ENCODE results near the gene RTN4. TPM values are rescaled to one million over a fixed set of nuclear protein-coding genes. Genes with fewer than 3 reads are reported as not detected.
A peak's percentile ranks its signal among the peaks of the same experiment; 100 is the strongest.
"Not testable (repeated sequence)": the region's sequence is repeated elsewhere in the genome, so short reads cannot be mapped to it uniquely, and the experiment has no call there.

Gene RTN4
- total and polyA plus RNA-seq, 4 donors: 125 to 357 (median 237) TPM

DNA sequence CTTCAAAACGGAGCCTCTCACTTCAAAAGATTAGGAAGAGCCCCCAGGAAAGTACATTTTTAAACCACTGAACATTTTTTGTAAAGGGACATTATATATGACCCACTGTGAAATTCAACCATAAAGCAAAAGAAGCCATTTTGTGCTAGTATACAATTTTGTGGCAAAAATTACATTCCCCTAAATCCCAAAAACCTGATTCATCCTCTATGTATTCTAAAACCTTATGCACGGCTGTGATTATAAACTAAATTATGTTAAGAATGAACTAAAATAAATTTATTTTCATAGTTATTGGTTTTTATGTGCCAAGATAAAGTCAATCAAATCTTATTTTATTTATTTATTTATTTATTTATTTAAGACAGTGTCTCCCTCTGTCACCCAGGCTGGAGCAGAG lies 48.5 kb downstream of the RTN4 start:
- ATAC-seq (ENCODE audit: low FRiP score): no peak

DNA sequence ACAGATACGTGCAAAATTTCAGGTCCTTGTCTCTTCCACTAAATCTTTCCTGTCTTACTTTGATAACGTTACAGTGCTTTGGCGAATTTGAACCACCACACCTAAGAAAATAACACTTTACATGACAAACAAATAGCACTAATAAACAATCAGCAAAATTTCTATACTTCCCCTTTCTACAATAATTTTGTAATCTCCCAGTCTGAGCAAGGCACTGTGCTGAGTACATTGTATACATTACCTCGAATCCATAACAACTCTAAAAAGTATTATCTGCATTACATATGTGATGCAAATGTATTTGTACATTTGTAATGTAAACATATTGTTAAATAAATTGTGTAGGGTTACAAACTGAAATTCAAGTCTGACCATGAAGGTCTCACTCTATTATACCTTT lies 49.9 kb downstream of the RTN4 start:
- ATAC-seq (ENCODE audit: low FRiP score): no peak
- 58 to 62% methylated on average over 4 of the region's 4 CpGs for WGBS, 2 donors
- intact Hi-C loops (cut with DNase I): no loop called here

More for the DNA sequence above, 48.5 kb downstream of the RTN4 start:
- intact Hi-C loops (cut with DNase I): no loop called here
- H3K36me3 ChIP-seq (ENCODE audit: control insufficient read depth in 1 of 2, insufficient read depth in 2 of 2, low read length in 1 of 2): no peaks in the 10 kb centered on the region
- no peaks in the 10 kb centered on the region for H3K9me3 ChIP-seq (ENCODE audit: control insufficient read depth, low read length)
- H3K4me3 ChIP-seq (ENCODE audit: low read length in 2 of 2): no peak overlapping the region
- no peaks in the 10 kb centered on the region for H3K27me3 ChIP-seq (ENCODE audit: control insufficient read depth in 1 of 2, insufficient read depth in 2 of 2, low read length in 1 of 2)
- H3K4me1 ChIP-seq (ENCODE audit: control insufficient read depth in 1 of 2, insufficient read depth in 2 of 2, low read length in 2 of 2): peaks cover 4 to 5% of the 10 kb centered on the region in 2 donors
- 61 to 85% methylated on average over 2 of the region's 2 CpGs for WGBS, 2 donors
- H3K27ac ChIP-seq (ENCODE audit: low read depth in 1 of 2, low read length in 2 of 2): no peak overlapping the region
- no peak for DNase-seq

DNA sequence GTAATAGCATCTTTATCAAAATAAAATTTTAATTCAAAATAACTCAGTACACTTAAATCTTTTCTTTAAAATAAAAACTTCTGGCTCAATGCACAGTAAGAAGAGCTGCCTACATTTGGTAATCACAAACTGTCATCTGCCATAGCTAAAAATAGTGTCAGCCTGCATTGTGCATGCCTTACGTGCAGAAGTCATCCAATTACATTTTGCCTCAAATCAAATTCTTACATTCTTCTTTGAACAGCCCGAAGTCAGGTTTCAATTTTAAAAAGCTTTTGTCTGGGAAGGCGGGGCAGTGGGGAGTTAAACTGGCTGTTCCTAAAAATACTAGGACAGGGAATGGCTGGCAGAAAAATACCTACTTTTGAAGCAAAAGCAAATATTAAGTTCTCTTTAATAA lies 51.1 kb downstream of the RTN4 start:
- no peak overlapping the region for H3K27ac ChIP-seq (ENCODE audit: low read depth in 1 of 2, low read length in 2 of 2)
- peaks cover 2 to 7% of the 10 kb centered on the region in 2 donors for H3K4me1 ChIP-seq (ENCODE audit: control insufficient read depth in 1 of 2, insufficient read depth in 2 of 2, low read length in 2 of 2)
- no peaks in the 10 kb centered on the region for H3K36me3 ChIP-seq (ENCODE audit: control insufficient read depth in 1 of 2, insufficient read depth in 2 of 2, low read length in 1 of 2)
- 2 to 3% methylated on average over 3 of the region's 3 CpGs for WGBS, 2 donors
- ATAC-seq (ENCODE audit: low FRiP score) (no peak), DNase-seq (no peak)
- H3K9me3 ChIP-seq (ENCODE audit: control insufficient read depth, low read length): no peaks in the 10 kb centered on the region
- no peaks in the 10 kb centered on the region for H3K27me3 ChIP-seq (ENCODE audit: control insufficient read depth in 1 of 2, insufficient read depth in 2 of 2, low read length in 1 of 2)
- intact Hi-C loops (cut with DNase I): no loop called here
- peak overlapping the region in 1 of 2 donors; percentile 40 for H3K4me3 ChIP-seq (ENCODE audit: low read length in 2 of 2)

More for the DNA sequence above, 49.9 kb downstream of the RTN4 start:
- DNase-seq: no peak
- H3K4me3 ChIP-seq (ENCODE audit: low read length in 2 of 2): no peak overlapping the region
- no peaks in the 10 kb centered on the region for H3K27me3 ChIP-seq (ENCODE audit: control insufficient read depth in 1 of 2, insufficient read depth in 2 of 2, low read length in 1 of 2)
- H3K36me3 ChIP-seq (ENCODE audit: control insufficient read depth in 1 of 2, insufficient read depth in 2 of 2, low read length in 1 of 2): no peaks in the 10 kb centered on the region
- no peaks in the 10 kb centered on the region for H3K9me3 ChIP-seq (ENCODE audit: control insufficient read depth, low read length)
- no peak overlapping the region for H3K27ac ChIP-seq (ENCODE audit: low read depth in 1 of 2, low read length in 2 of 2)
- H3K4me1 ChIP-seq (ENCODE audit: control insufficient read depth in 1 of 2, insufficient read depth in 2 of 2, low read length in 2 of 2): peaks cover 4 to 8% of the 10 kb centered on the region in 2 donors

GRCh38 chr2:54997826-54998225 lies 52.4 kb downstream of the RTN4 start:
- 54 to 75% methylated on average over 1 of the region's 1 CpG for WGBS, 2 donors
- Histone ChIP-seq H3K4me3 (ENCODE audit: low read length in 2 of 2) (no peak overlapping the region), H3K4me1 (ENCODE audit: control insufficient read depth in 1 of 2, insufficient read depth in 2 of 2, low read length in 2 of 2) (peaks cover 0 to 6% of the 10 kb centered on the region in 2 donors), H3K9me3 (ENCODE audit: control insufficient read depth, low read length) (no peaks in the 10 kb centered on the region), H3K27me3 (ENCODE audit: control insufficient read depth in 1 of 2, insufficient read depth in 2 of 2, low read length in 1 of 2) (no peaks in the 10 kb centered on the region), H3K27ac (ENCODE audit: low read depth in 1 of 2, low read length in 2 of 2) (no peak overlapping the region), H3K36me3 (ENCODE audit: control insufficient read depth in 1 of 2, insufficient read depth in 2 of 2, low read length in 1 of 2) (no peaks in the 10 kb centered on the region)
- DNase-seq (no peak), ATAC-seq (ENCODE audit: low FRiP score) (no peak)
- intact Hi-C loops (cut with DNase I): no loop called here

DNA sequence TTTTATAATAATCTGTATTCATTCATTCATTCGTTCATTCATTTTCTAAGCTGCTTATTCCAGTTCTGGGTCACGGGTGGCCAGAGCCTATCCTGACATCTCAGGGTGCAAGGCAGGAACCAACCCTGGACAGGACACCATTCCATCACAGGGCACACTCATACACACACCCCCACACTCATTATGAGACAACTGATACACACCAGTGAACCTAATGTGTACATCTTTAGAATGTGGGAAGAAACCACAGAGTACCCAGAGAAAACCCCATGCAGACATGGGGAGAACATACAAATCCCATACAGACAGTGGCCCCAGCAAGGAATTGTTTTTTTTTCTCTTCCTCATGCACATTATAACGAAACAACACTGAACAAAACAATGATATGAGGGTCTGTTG lies 54.7 kb downstream of the RTN4 start:
- H3K4me1 ChIP-seq (ENCODE audit: control insufficient read depth in 1 of 2, insufficient read depth in 2 of 2, low read length in 2 of 2): peaks cover 0 to 4% of the 10 kb centered on the region in 2 donors
- DNase-seq (no peak), ATAC-seq (ENCODE audit: low FRiP score) (no peak)
- H3K36me3 ChIP-seq (ENCODE audit: control insufficient read depth in 1 of 2, insufficient read depth in 2 of 2, low read length in 1 of 2): no peaks in the 10 kb centered on the region
- WGBS, 2 donors: 87 to 91% methylated on average over 3 of the region's 3 CpGs
- no peaks in the 10 kb centered on the region for H3K27me3 ChIP-seq (ENCODE audit: control insufficient read depth in 1 of 2, insufficient read depth in 2 of 2, low read length in 1 of 2)
- intact Hi-C loops (cut with DNase I): no loop called here
- H3K9me3 ChIP-seq (ENCODE audit: control insufficient read depth, low read length): no peaks in the 10 kb centered on the region
- H3K4me3 ChIP-seq (ENCODE audit: low read length in 2 of 2): no peak overlapping the region
- H3K27ac ChIP-seq (ENCODE audit: low read depth in 1 of 2, low read length in 2 of 2): no peak overlapping the region

- H3K4me1 ChIP-seq (ENCODE audit: control insufficient read depth in 1 of 2, insufficient read depth in 2 of 2, low read length in 2 of 2); intact Hi-C loops (cut with DNase I); H3K9me3 ChIP-seq (ENCODE audit: control insufficient read depth, low read length); ATAC-seq (ENCODE audit: low FRiP score); H3K36me3 ChIP-seq (ENCODE audit: control insufficient read depth in 1 of 2, insufficient read depth in 2 of 2, low read length in 1 of 2); H3K27ac ChIP-seq (ENCODE audit: low read depth in 1 of 2, low read length in 2 of 2); H3K4me3 ChIP-seq (ENCODE audit: low read length in 2 of 2); H3K27me3 ChIP-seq (ENCODE audit: control insufficient read depth in 1 of 2, insufficient read depth in 2 of 2, low read length in 1 of 2): not testable (repeated sequence)
- peak in 1 of 2 donors; percentile 45 for DNase-seq
- WGBS, 2 donors: 95 to 96% methylated on average over 19 of the region's 19 CpGs
Observed at GRCh38 chr2:54990694-54991093, 59.6 kb downstream of the RTN4 start.

GRCh38 chr2:54988612-54989011 lies 61.6 kb downstream of the RTN4 start:
- 71 to 73% methylated on average over 3 of the region's 3 CpGs for WGBS, 2 donors
- intact Hi-C loops (cut with DNase I): no loop called here
- ATAC-seq (ENCODE audit: low FRiP score) (no peak), DNase-seq (no peak)
- H3K9me3 ChIP-seq (ENCODE audit: control insufficient read depth, low read length): no peaks in the 10 kb centered on the region
- peaks cover 2 to 3% of the 10 kb centered on the region in 2 donors for H3K4me1 ChIP-seq (ENCODE audit: control insufficient read depth in 1 of 2, insufficient read depth in 2 of 2, low read length in 2 of 2)
- H3K36me3 ChIP-seq (ENCODE audit: control insufficient read depth in 1 of 2, insufficient read depth in 2 of 2, low read length in 1 of 2): peaks cover 0 to 2% of the 10 kb centered on the region in 2 donors
- H3K27me3 ChIP-seq (ENCODE audit: control insufficient read depth in 1 of 2, insufficient read depth in 2 of 2, low read length in 1 of 2): no peaks in the 10 kb centered on the region
- no peak overlapping the region for H3K4me3 ChIP-seq (ENCODE audit: low read length in 2 of 2)
- no peak overlapping the region for H3K27ac ChIP-seq (ENCODE audit: low read depth in 1 of 2, low read length in 2 of 2)

GRCh38 chr2:54986264-54986663 lies 64.0 kb downstream of the RTN4 start:
- Histone ChIP-seq H3K36me3 (ENCODE audit: control insufficient read depth in 1 of 2, insufficient read depth in 2 of 2, low read length in 1 of 2) (peaks cover 0 to 2% of the 10 kb centered on the region in 2 donors), H3K4me1 (ENCODE audit: control insufficient read depth in 1 of 2, insufficient read depth in 2 of 2, low read length in 2 of 2) (peaks cover 3 to 6% of the 10 kb centered on the region in 2 donors)
- intact Hi-C loops (cut with DNase I): no loop called here

GRCh38 chr2:54984476-54984875 lies 65.8 kb downstream of the RTN4 start:
- no peak for ATAC-seq (ENCODE audit: low FRiP score)
- intact Hi-C loops (cut with DNase I): no loop called here
- Histone ChIP-seq H3K4me3 (ENCODE audit: low read length in 2 of 2) (no peak overlapping the region), H3K27me3 (ENCODE audit: control insufficient read depth in 1 of 2, insufficient read depth in 2 of 2, low read length in 1 of 2) (no peaks in the 10 kb centered on the region), H3K36me3 (ENCODE audit: control insufficient read depth in 1 of 2, insufficient read depth in 2 of 2, low read length in 1 of 2) (peaks cover 0 to 2% of the 10 kb centered on the region in 2 donors), H3K4me1 (ENCODE audit: control insufficient read depth in 1 of 2, insufficient read depth in 2 of 2, low read length in 2 of 2) (peaks cover 3 to 6% of the 10 kb centered on the region in 2 donors), H3K9me3 (ENCODE audit: control insufficient read depth, low read length) (no peaks in the 10 kb centered on the region), H3K27ac (ENCODE audit: low read depth in 1 of 2, low read length in 2 of 2) (no peak overlapping the region)
- no peak for DNase-seq

More at GRCh38 chr2:54986264-54986663, 64.0 kb downstream of the RTN4 start:
- H3K9me3 ChIP-seq (ENCODE audit: control insufficient read depth, low read length): no peaks in the 10 kb centered on the region
- H3K4me3 ChIP-seq (ENCODE audit: low read length in 2 of 2): no peak overlapping the region
- no peak overlapping the region for H3K27ac ChIP-seq (ENCODE audit: low read depth in 1 of 2, low read length in 2 of 2)
- DNase-seq (no peak), ATAC-seq (ENCODE audit: low FRiP score) (no peak)
- 40 to 43% methylated on average over 3 of the region's 3 CpGs for WGBS, 2 donors
- H3K27me3 ChIP-seq (ENCODE audit: control insufficient read depth in 1 of 2, insufficient read depth in 2 of 2, low read length in 1 of 2): no peaks in the 10 kb centered on the region

Measured in aorta (tissue), 5 donors.